Activated CD4-positive, alpha-beta T cell treated with anti-CD3 and anti-CD28 coated beads for 36 hours (primary cell): ENCODE results near the gene NEDD4L. TPM values are rescaled to one million over a fixed set of nuclear protein-coding genes. Genes with fewer than 3 reads are reported as not detected.
"Not testable (repeated sequence)": the region's sequence is repeated elsewhere in the genome, so short reads cannot be mapped to it uniquely, and the experiment has no call there.

Experiments used
- ATAC-seq: fragments of 200-7000 bp; cut with Tn5 transposase; one replicate; pipeline ENCODE4 v1.10.0; 2021; ENCODE audit warnings: mild to moderate bottlenecking, moderate library complexity
- CTCF ChIA-PET: fragments of 350-600 bp; sonication (Branson Sonifier 250); formaldehyde crosslinking; loops from one replicate; lab custom pipeline; 2021; ENCODE audit warnings: antibody characterized with exemption; lab: Charles Lee
- POLR2A ChIA-PET: fragments of 350-600 bp; sonication (Branson Sonifier 250); formaldehyde crosslinking; loops from one replicate; lab custom pipeline; 2021; ENCODE audit warnings: antibody characterized with exemption, inconsistent platforms; lab: Charles Lee
- DNase-seq: peaks from one replicate; pipeline ENCODE4 v3.0.0-alpha.2; 2020
- H3K27ac Mint-ChIP-seq: one replicate; pipeline ENCODE4 v1.8.0; 2021; ENCODE audit warnings: mixed read lengths
- H3K27me3 Mint-ChIP-seq: one replicate; pipeline ENCODE4 v1.8.0; 2021; ENCODE audit warnings: mixed read lengths
- H3K36me3 Mint-ChIP-seq: one replicate; pipeline ENCODE4 v1.8.0; 2021; ENCODE audit warnings: low read depth, mixed read lengths
- H3K4me1 Mint-ChIP-seq: one replicate; pipeline ENCODE4 v1.8.0; 2021; ENCODE audit warnings: mixed read lengths
- H3K4me3 Mint-ChIP-seq: one replicate; pipeline ENCODE4 v1.8.0; 2021; ENCODE audit warnings: mild to moderate bottlenecking, moderate library complexity, mixed read lengths
- H3K9me3 Mint-ChIP-seq: one replicate; pipeline ENCODE4 v1.8.0; 2021; ENCODE audit warnings: low read depth, mixed read lengths
- intact Hi-C, 2 experiments: fragments of 100-400 bp; cut with DNase I in 1 of 2; cut with micrococcal nuclease in 1 of 2; formaldehyde crosslinking; loops; one replicate each; pipeline versions ENCODE4 v1.14.2 to v1.15.1; 2022 to 2024; cut with DNase I, micrococcal nuclease
- total RNA-seq, 2 experiments: library from RNA; stranded (reverse); gene quantifications; one replicate each; pipeline ENCODE4 v1.2.3, GENCODE V29; 2021

Gene NEDD4L
- total RNA-seq, 2 experiments from 2014 or later, result 6.4 to 6.8 TPM

DNA sequence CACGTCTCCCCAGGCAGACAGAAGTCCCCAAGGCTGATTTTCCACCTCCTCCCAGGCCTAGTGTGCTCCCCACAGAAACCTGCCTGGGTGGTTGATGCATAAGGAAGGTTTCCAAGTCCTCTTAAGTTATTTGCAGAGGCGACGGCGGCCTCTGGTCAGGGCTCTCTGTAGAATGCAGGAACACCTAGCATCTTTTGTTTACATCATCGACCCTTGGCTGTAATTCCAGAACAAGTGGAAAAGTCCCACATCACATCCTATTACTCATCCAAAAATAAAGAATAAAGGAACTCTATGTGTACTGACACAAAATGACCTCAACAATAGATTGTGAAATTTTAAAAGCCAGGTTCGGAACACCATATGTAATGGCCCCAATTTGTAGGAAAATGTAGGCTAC lies 373.7 kb downstream of the NEDD4L start:
- Mint-ChIP-seq H3K27ac (no peak overlapping the region), H3K36me3 (no peaks in the 10 kb centered on the region), H3K27me3 (peaks cover 8% of the 10 kb centered on the region), H3K4me3 (no peak overlapping the region), H3K9me3 (no peaks in the 10 kb centered on the region), H3K4me1 (no peaks in the 10 kb centered on the region)
- ChIA-PET POLR2A (no interaction called here), CTCF (no interaction called here)
- no peak for DNase-seq
- intact Hi-C loops, result no loop called here
- ATAC-seq, result no peak

DNA sequence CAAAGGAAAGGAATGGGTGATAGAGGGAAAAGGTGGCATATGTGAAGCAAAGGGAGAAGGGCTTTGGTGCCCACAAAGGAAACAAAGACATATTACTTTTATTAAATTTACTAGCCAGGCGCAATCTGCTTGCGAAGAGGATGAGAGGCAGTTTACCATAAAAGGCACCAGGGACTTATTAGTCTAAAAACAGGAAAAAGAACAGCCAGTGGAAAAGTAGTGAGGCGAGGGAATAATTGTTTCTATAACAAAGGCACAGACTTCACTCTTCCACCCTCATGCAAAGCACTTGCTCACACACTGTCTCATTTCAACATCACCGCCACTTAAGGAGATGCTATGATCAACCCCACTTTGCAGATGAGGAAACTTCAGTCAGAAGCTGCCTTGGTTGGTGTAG lies 374.3 kb downstream of the NEDD4L start:
- DNase-seq (no peak), ATAC-seq (no peak)
- ChIA-PET CTCF (no interaction called here), POLR2A (no interaction called here)
- peaks cover 8% of the 10 kb centered on the region for H3K27me3 Mint-ChIP-seq
- H3K27ac Mint-ChIP-seq, result no peak overlapping the region
- no peak overlapping the region for H3K4me3 Mint-ChIP-seq
- no peaks in the 10 kb centered on the region for H3K4me1 Mint-ChIP-seq
- no peaks in the 10 kb centered on the region for H3K36me3 Mint-ChIP-seq
- H3K9me3 Mint-ChIP-seq, result no peaks in the 10 kb centered on the region
- intact Hi-C loops, result no loop called here

DNA sequence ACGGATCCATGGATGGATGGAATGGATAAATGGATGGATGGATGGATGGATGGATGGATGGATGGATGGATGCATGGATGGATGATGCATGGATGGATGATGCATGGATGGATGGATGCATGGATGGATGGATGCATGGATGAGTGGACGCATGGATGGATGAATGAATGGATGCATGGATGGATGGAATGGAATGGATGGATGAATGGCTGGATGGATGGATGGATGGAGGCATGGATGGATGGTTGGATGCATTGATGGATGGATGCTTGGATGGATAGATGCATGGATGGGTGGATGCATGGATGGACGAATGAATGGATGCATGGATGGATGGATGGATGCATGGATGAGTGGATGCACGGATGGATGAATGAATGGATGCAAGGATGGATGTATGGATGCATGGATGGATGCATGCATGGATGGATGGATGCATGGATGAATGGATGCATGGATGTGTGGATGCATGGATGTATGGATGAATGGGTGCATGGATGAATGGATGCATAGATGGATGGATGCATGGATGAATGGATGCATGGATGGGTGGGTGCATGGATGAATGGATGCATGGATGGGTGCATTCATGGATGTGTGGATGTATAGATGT lies 375.7 kb downstream of the NEDD4L start:
- ATAC-seq, result no peak
- POLR2A ChIA-PET, result no interaction called here
- Mint-ChIP-seq H3K27me3 (peaks cover 8% of the 10 kb centered on the region), H3K4me1 (no peaks in the 10 kb centered on the region), H3K27ac (no peak overlapping the region), H3K4me3 (no peak overlapping the region), H3K9me3 (no peaks in the 10 kb centered on the region), H3K36me3 (no peaks in the 10 kb centered on the region)
- no peak for DNase-seq
- CTCF ChIA-PET, result no interaction called here
- intact Hi-C loops, result no loop called here

- peaks cover 2% of the 10 kb centered on the region for H3K4me1 Mint-ChIP-seq
- CTCF ChIA-PET, result no interaction called here
- no peaks in the 10 kb centered on the region for H3K27me3 Mint-ChIP-seq
- H3K9me3 Mint-ChIP-seq, result no peaks in the 10 kb centered on the region
- H3K4me3 Mint-ChIP-seq, result no peak overlapping the region
- no peak overlapping the region for H3K27ac Mint-ChIP-seq
- no peaks in the 10 kb centered on the region for H3K36me3 Mint-ChIP-seq
- POLR2A ChIA-PET, result interaction anchor here (0.6 kb wide), 1 partner anchor 393 kb away, joined by 3 read pairs; no protein-coding TSS in a partner anchor
- ATAC-seq, result no peak
- intact Hi-C loops, result no loop called here
- DNase-seq, result no peak
These were observed 382.6 kb downstream of the NEDD4L start for GRCh38 chr18:58426611-58427010.

DNA sequence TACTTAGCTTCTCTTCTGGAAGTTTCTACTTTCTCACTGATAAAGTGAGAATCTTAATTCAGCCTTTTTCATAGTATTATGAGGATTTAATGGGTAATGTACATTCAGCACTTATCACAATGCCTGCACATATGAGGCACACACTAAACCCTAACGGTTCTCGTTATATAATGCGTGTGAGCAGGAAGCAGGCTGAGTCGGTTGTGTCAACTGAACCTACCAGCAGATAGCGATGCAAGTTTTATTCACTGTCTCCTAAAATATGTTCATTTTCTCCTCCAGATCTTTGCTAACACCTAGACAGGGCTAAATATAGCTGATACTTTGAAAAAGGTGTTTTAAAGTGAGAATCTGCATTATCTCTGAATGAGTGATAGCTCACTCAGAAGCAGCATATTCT lies 383.3 kb downstream of the NEDD4L start:
- H3K4me1 Mint-ChIP-seq, result peaks cover 2% of the 10 kb centered on the region
- DNase-seq, result no peak
- ChIA-PET CTCF (interaction anchor here (0.8 kb wide), 1 partner anchor 265 kb away, joined by 3 read pairs; no protein-coding TSS in a partner anchor), POLR2A (interaction anchor here (0.6 kb wide), 1 partner anchor 392 kb away, joined by 3 read pairs; no protein-coding TSS in a partner anchor)
- intact Hi-C loops, result no loop called here
- no peak overlapping the region for H3K27ac Mint-ChIP-seq
- ATAC-seq, result no peak
- H3K9me3 Mint-ChIP-seq, result no peaks in the 10 kb centered on the region
- H3K36me3 Mint-ChIP-seq, result no peaks in the 10 kb centered on the region
- no peaks in the 10 kb centered on the region for H3K27me3 Mint-ChIP-seq
- H3K4me3 Mint-ChIP-seq, result no peak overlapping the region

GRCh38 chr18:58429442-58429841 lies 385.4 kb downstream of the NEDD4L start:
- ChIA-PET CTCF (no interaction called here), POLR2A (no interaction called here)
- DNase-seq, result no peak
- Mint-ChIP-seq H3K27ac (no peak overlapping the region), H3K4me1 (peaks cover 2% of the 10 kb centered on the region), H3K9me3 (no peaks in the 10 kb centered on the region), H3K4me3 (no peak overlapping the region), H3K27me3 (no peaks in the 10 kb centered on the region), H3K36me3 (no peaks in the 10 kb centered on the region)
- intact Hi-C loops, result no loop called here
- ATAC-seq, result no peak

- H3K27ac Mint-ChIP-seq, result no peak overlapping the region
- no peak for ATAC-seq
- no peaks in the 10 kb centered on the region for H3K9me3 Mint-ChIP-seq
These were observed 387.2 kb downstream of the NEDD4L start for GRCh38 chr18:58431215-58431614.

DNA sequence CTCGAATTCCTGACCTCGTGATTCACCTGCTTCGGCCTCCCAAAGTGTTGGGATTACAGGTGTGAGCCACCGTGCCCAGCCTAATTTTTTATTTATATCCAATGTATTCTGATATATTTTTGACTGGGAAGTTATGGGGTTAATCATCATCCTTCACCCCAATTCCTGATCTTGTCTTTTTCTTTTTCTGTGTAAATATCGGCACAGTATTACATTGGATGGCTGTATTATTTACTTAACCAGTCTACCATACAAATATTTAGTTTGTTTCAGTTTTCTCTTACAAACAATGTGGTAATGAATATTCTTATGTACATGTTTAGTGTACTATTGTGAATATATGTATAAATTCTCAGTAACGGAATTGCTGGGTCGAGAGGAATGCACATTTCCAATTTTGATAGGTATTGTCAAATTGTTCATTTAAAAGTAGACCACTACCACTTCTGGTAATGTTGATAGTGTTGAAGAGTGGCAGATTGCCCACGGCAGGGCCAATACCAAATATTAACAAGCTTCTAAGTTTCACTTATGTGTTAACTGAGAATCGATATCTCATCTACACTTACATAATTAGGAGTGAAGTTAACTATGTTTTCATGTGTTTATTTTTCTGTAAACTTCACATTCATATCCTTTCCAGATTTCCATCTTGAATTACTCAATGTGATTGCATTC lies 388.2 kb downstream of the NEDD4L start:
- intact Hi-C loops, result no loop called here
- CTCF ChIA-PET, result no interaction called here

More at GRCh38 chr18:58431215-58431614, 387.2 kb downstream of the NEDD4L start:
- H3K4me3 Mint-ChIP-seq, result no peak overlapping the region
- CTCF ChIA-PET, result interaction anchor here (0.6 kb wide), 1 partner anchor 197 kb away, joined by 3 read pairs; the partner anchor contains the start of gene ALPK2
- H3K4me1 Mint-ChIP-seq, result no peaks in the 10 kb centered on the region
- H3K36me3 Mint-ChIP-seq, result no peaks in the 10 kb centered on the region
- POLR2A ChIA-PET, result no interaction called here
- intact Hi-C loops, result no loop called here
- H3K27me3 Mint-ChIP-seq, result no peaks in the 10 kb centered on the region
- DNase-seq, result no peak

DNA sequence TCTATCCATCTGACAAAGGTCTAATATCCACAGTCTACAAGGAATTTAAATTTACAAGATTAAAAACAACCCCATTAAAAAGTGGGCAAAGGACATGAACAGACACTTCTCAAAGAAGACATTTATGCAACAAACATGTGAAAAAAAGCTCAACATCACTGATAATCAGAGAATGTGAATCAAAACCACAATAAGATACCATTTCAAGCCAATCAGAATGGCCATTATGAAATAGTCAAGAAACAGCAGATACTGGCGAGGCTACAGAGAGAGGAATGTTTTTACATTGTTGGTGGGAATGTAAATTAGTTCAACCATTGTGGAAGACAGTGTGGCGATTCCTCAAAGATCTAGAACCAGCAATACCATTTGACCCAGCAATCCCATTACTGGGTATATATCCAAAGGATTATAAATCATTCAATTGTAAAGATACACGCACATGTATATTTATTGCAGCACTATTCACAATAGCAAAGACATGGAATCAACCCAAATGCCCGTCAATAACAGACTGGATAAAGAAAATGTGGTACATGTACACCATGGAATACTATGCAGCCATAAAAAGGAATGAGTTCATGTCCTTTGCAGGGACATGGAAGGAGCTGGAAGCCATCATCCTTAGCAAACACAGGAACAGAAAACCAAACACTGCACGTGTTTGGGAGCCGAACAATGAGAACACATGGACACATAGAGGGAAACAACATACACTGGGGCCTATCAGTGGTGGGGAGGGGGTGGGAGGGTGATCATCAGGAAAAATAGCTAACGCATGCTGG lies 391.4 kb downstream of the NEDD4L start:
- ATAC-seq, H3K27me3 Mint-ChIP-seq, H3K27ac Mint-ChIP-seq, DNase-seq, H3K36me3 Mint-ChIP-seq, CTCF ChIA-PET, POLR2A ChIA-PET, H3K9me3 Mint-ChIP-seq, H3K4me3 Mint-ChIP-seq, intact Hi-C loops: not testable (repeated sequence)
- H3K4me1 Mint-ChIP-seq, result peaks cover 18% of the 10 kb centered on the region

More for the DNA sequence above, 388.2 kb downstream of the NEDD4L start:
- H3K9me3 Mint-ChIP-seq, result no peaks in the 10 kb centered on the region
- DNase-seq (no peak), ATAC-seq (no peak)
- H3K27ac Mint-ChIP-seq, result no peak overlapping the region
- H3K27me3 Mint-ChIP-seq, result no peaks in the 10 kb centered on the region
- H3K36me3 Mint-ChIP-seq, result no peaks in the 10 kb centered on the region
- POLR2A ChIA-PET, result no interaction called here
- no peak overlapping the region for H3K4me3 Mint-ChIP-seq
- no peaks in the 10 kb centered on the region for H3K4me1 Mint-ChIP-seq

DNA sequence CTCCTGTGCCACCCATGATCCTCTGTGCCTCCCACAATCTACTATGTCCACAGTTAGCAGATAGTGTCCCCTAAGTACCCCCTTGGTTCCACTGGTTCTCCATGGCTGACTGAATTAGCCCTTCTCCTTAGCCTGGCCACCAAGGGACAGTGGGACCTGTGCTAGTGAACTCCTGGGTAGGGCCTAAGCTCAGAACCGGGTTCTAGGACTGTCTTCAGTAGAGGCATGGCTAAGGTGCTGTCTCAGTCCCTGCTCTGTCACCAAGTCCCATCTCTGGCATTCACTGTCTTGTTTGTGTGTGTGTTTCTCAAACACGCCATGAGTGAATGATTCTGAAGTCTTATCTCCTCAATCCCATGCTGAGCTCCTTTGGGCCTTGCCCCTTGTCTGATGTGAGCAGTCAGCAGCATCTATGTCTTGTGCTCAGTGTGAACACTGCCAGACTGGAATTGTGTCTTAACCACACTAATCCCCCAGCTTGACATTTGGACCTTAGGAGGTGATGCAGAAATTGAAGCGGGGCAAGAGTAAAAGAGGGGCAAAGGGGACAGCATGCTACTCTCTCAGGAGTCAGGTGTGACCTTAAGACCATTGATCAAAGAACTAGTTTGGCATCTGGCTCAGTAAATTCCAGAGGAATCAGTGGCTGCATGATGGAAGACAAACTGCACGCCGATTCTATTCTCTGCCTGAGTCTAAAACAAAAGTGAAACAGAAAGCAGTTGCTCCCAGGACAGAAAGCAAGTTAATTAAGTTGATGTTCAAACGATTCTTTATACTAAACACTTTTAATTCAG lies 394.3 kb downstream of the NEDD4L start:
- Mint-ChIP-seq H3K36me3 (no peaks in the 10 kb centered on the region), H3K4me3 (peak overlapping the region; percentile 54), H3K27ac (peak overlapping the region; percentile 78), H3K4me1 (peaks cover 18% of the 10 kb centered on the region), H3K9me3 (no peaks in the 10 kb centered on the region), H3K27me3 (no peaks in the 10 kb centered on the region)
- ChIA-PET POLR2A (no interaction called here), CTCF (interaction anchor here (0.9 kb wide), 1 partner anchor 18 kb away, joined by 3 read pairs; no protein-coding TSS in a partner anchor)
- ATAC-seq, result peak; percentile 66
- intact Hi-C loops, result loop anchor here in 1 of 2 experiments (2.0 kb wide), 1 partner anchor 56 kb away; no protein-coding TSS in a partner anchor
- DNase-seq, result no peak

DNA sequence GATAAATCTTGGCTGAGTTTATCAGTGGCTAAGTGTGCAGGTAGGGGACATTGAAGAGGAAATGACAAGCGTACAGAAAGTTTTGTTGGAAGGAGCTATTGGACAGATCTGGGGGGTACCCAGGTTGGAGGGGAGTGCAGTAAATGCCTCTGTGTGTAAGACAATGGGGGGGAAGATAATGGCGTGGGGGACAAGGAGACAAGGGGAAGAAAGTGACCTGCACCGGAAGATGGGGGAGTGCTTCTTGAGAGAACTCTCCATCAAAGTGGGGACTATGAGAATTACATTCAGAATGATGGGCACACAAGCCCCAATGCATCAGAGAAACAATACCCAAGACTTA lies 394.9 kb downstream of the NEDD4L start:
- intact Hi-C loops, result loop anchor here in 1 of 2 experiments (2.0 kb wide), 1 partner anchor 56 kb away; no protein-coding TSS in a partner anchor
- H3K27ac Mint-ChIP-seq, result peak overlapping the region; percentile 78
- no peaks in the 10 kb centered on the region for H3K27me3 Mint-ChIP-seq
- H3K36me3 Mint-ChIP-seq, result no peaks in the 10 kb centered on the region
- no peaks in the 10 kb centered on the region for H3K9me3 Mint-ChIP-seq
- DNase-seq (no peak), ATAC-seq (peak; percentile 51)
- ChIA-PET CTCF (no interaction called here), POLR2A (no interaction called here)
- peaks cover 18% of the 10 kb centered on the region for H3K4me1 Mint-ChIP-seq
- peak overlapping the region; percentile 54 for H3K4me3 Mint-ChIP-seq
